GM18870 (cell line): ENCODE results near the gene C4orf36.

Experiments used
- ATAC-seq: cut with Tn5 transposase; IDR thresholded peaks from one replicate; pipeline ENCODE4 v1.9.1; 2021; ENCODE audit warnings: moderate library complexity; ENCODE audit not compliant: unreplicated experiment

Gene C4orf36

GRCh38 chr4:86891762-86892635 lies at the start of gene C4orf36:
Gene C4orf36 (minus strand): TSS chr4:86892422. CDS start chr4:86891520, 902 bp downstream.
- no peak for ATAC-seq

- no peak for ATAC-seq
Measured at GRCh38 chr4:86940920-86941460, 48.8 kb upstream of the C4orf36 start.

- ATAC-seq: peak; percentile 78
Measured at GRCh38 chr4:86939729-86940575, 47.7 kb upstream of the C4orf36 start.

- no peak for ATAC-seq
Measured at GRCh38 chr4:86938771-86939520, 46.7 kb upstream of the C4orf36 start.

GRCh38 chr4:86935853-86936733 lies 43.9 kb upstream of the C4orf36 start:
- ATAC-seq: peak; percentile 33

GRCh38 chr4:86935566-86935852 lies 43.3 kb upstream of the C4orf36 start:
- no peak for ATAC-seq

- peak; percentile 36 for ATAC-seq
Measured at GRCh38 chr4:86934771-86935565, 42.7 kb upstream of the C4orf36 start, which contains the start of gene AFF1. Gene AFF1 (plus strand): TSS chr4:86935011. CDS start chr4:86948534, 13,523 bp downstream.

GRCh38 chr4:86934147-86934770 lies 42.0 kb upstream of the C4orf36 start:
- ATAC-seq: no peak

GRCh38 chr4:86928400-86929255 lies 36.4 kb upstream of the C4orf36 start:
- ATAC-seq: no peak

- no peak for ATAC-seq
Measured at GRCh38 chr4:86927843-86928395, 35.7 kb upstream of the C4orf36 start.

GRCh38 chr4:86926435-86927086 lies 34.3 kb upstream of the C4orf36 start:
- no peak for ATAC-seq

- ATAC-seq: no peak
Measured at GRCh38 chr4:86924811-86925210, 32.6 kb upstream of the C4orf36 start.

- ATAC-seq: no peak
Measured at GRCh38 chr4:86921608-86922252, 29.5 kb upstream of the C4orf36 start.

GRCh38 chr4:86919561-86920223 lies 27.5 kb upstream of the C4orf36 start:
- ATAC-seq: no peak

GRCh38 chr4:86918539-86919072 lies 26.4 kb upstream of the C4orf36 start:
- ATAC-seq: no peak
